Smooth muscle cell (in vitro differentiated cells): Measurements from ENCODE around the gene MORN5. TPM values are rescaled to one million over a fixed set of nuclear protein-coding genes. Genes with fewer than 3 reads are reported as not detected.

Source experiments
- DNase-seq: peaks from one replicate; lab custom pipeline; 2025; ENCODE audit not compliant: unreplicated experiment; lab: John Stamatoyannopoulos, UW
- H2AFZ ChIP-seq: fragments of 200-600 bp; sonication (generic); 2 replicates; pipeline ENCODE4 v1.6.0; 2016; ENCODE audit warnings: antibody characterized with exemption, low read depth, mild to moderate bottlenecking
- H3F3A ChIP-seq: fragments of 200-600 bp; sonication (generic); 2 replicates; pipeline ENCODE4 v1.6.0; 2017; ENCODE audit warnings: antibody characterized with exemption, low read depth
- H3K27ac ChIP-seq: fragments of 200-600 bp; sonication (generic); 2 replicates; pipeline ENCODE4 v1.5.1; 2016; ENCODE audit warnings: low read depth, mild to moderate bottlenecking
- H3K27me3 ChIP-seq: fragments of 200-600 bp; sonication (generic); 2 replicates; pipeline ENCODE4 v1.6.1; 2016; ENCODE audit warnings: low read depth, mild to moderate bottlenecking
- H3K36me3 ChIP-seq: fragments of 200-600 bp; sonication (generic); 2 replicates; pipeline ENCODE4 v1.5.1; 2016; ENCODE audit warnings: low read depth
- H3K4me1 ChIP-seq: fragments of 200-600 bp; sonication (generic); 2 replicates; pipeline ENCODE4 v1.5.1; 2016; ENCODE audit warnings: low read depth
- H3K4me2 ChIP-seq: fragments of 200-600 bp; sonication (generic); 2 replicates; pipeline ENCODE4 v1.6.0; 2016; ENCODE audit warnings: mild to moderate bottlenecking
- H3K4me3 ChIP-seq: fragments of 200-600 bp; sonication (generic); 2 replicates; pipeline ENCODE4 v1.5.1; 2016; ENCODE audit warnings: mild to moderate bottlenecking
- H3K79me2 ChIP-seq: fragments of 200-600 bp; sonication (generic); 2 replicates; pipeline ENCODE4 v1.6.0; 2016; ENCODE audit warnings: low read depth, mild to moderate bottlenecking
- H3K9ac ChIP-seq: fragments of 200-600 bp; sonication (generic); 2 replicates; pipeline ENCODE4 v1.6.0; 2016; ENCODE audit warnings: low read depth
- H3K9me3 ChIP-seq: fragments of 200-600 bp; sonication (generic); replicated peaks from 2 replicates; pipeline ENCODE4 v1.5.1; 2016; ENCODE audit warnings: low read depth
- H4K20me1 ChIP-seq: fragments of 200-600 bp; sonication (generic); 2 replicates; pipeline ENCODE4 v1.6.0; 2016; ENCODE audit warnings: low read depth
- WGBS: methylation state at CpG from one replicate; pipeline ENCODE4 v1.1.7; 2016; ENCODE audit warnings: low lambda C conversion rate; 5-methylcytosine and 5-hydroxymethylcytosine counted together
- polyA plus RNA-seq: library from polyadenylated mRNA; unstranded; fragments of >200 nt; fragmentation: Nextera tagmentation; extraction: Ambion mirVana; gene quantifications from 2 replicates; pipeline ENCODE4 v1.2.1, GENCODE V29; 2016
- total RNA-seq: library from RNA; depleted of rRNA; stranded (reverse); fragments of >200 nt; gene quantifications from 2 replicates; pipeline ENCODE4 v1.2.3, GENCODE V29; 2014
- TF ChIP-seq, protein P1 (sequence below): fragments of 200-600 bp; sonication (generic); IDR thresholded peaks from 2 replicates; pipeline ENCODE4 v1.5.1; 2017; ENCODE audit warnings: borderline replicate concordance, mild to moderate bottlenecking, antibody characterized with exemption; ENCODE audit not compliant: insufficient read depth, poor library complexity, severe bottlenecking

The MORN5 gene
- total and polyA plus RNA-seq, 2 experiments from 2014 or later, result not detected

DNA sequence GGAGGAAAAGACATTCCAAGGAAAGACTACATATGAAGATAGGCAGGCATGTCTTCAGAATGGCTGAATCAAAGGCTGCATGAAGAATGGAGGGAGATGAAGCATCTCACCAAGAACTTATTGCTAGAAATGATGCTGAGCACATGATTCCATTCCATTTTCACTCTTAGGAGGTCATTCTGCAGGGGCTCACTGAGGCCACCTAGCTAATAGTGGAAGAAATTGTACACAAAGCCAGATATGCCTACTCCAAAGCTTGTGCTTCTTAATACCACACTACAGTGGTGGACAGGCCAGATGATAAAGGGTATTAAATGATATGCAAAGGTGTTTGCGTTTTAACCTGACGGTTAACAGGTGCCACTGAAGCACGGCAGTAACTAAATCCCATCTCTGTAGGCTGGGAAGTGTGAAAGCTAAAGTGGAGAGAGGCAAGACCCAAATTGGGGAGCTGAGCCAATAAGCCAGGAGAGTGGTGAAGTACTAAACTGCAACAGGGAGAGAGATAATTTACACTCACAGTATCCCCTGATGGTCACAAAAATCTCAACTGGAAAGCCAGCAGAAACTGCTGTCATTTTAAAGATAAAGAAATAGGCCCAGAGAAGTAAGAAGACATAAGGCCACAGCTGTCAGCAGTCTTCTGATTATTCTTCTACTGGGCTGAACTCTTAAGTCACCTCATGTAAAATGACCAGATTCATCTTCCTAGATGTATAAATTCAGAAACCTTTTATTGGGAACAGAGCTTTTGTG is 14.7 kb upstream of the MORN5 start:
- H3K79me2 ChIP-seq, result no peaks in the 10 kb centered on the region
- WGBS, result 88% methylated on average over 3 of the region's 3 CpGs
- peaks cover 5% of the 10 kb centered on the region for H3K36me3 ChIP-seq

DNA sequence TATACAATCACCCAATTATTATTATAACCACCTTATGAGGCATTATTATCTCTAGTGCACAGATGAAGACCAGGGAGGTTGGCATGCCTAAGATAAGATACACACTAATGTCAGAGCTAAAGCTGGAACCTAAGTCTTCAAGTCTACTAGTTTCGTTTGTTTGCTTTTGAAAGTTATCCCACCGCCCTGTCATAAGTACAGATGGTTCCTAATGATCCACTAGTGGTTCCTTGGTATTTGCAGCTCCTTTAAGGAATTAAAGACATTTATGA is 14.2 kb upstream of the MORN5 start:
- H2AFZ ChIP-seq, result no peak overlapping the region
- H3F3A ChIP-seq, result no peaks in the 10 kb centered on the region
- no peak overlapping the region for H3K4me3 ChIP-seq
- no peak overlapping the region for H3K27ac ChIP-seq
- H3K4me1 ChIP-seq, result no peaks in the 10 kb centered on the region
- H3K9ac ChIP-seq, result no peak overlapping the region
- H3K36me3 ChIP-seq, result peaks cover 5% of the 10 kb centered on the region
- 92% methylated on average over 2 of the region's 2 CpGs for WGBS
- H3K4me2 ChIP-seq, result no peak overlapping the region
- no peak for DNase-seq
- TF ChIP-seq, protein P1, sequence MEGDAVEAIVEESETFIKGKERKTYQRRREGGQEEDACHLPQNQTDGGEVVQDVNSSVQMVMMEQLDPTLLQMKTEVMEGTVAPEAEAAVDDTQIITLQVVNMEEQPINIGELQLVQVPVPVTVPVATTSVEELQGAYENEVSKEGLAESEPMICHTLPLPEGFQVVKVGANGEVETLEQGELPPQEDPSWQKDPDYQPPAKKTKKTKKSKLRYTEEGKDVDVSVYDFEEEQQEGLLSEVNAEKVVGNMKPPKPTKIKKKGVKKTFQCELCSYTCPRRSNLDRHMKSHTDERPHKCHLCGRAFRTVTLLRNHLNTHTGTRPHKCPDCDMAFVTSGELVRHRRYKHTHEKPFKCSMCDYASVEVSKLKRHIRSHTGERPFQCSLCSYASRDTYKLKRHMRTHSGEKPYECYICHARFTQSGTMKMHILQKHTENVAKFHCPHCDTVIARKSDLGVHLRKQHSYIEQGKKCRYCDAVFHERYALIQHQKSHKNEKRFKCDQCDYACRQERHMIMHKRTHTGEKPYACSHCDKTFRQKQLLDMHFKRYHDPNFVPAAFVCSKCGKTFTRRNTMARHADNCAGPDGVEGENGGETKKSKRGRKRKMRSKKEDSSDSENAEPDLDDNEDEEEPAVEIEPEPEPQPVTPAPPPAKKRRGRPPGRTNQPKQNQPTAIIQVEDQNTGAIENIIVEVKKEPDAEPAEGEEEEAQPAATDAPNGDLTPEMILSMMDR, result no peak
- H3K79me2 ChIP-seq, result peaks cover 2% of the 10 kb centered on the region
- H4K20me1 ChIP-seq, result peaks cover 47% of the 10 kb centered on the region
- H3K27me3 ChIP-seq, result no peaks in the 10 kb centered on the region
- no peaks in the 10 kb centered on the region for H3K9me3 ChIP-seq

More for the DNA sequence above, 14.7 kb upstream of the MORN5 start:
- no peak for DNase-seq
- Histone ChIP-seq H4K20me1 (peaks cover 43% of the 10 kb centered on the region), H3K4me3 (no peak overlapping the region), H3K27me3 (no peaks in the 10 kb centered on the region), H3K27ac (no peak overlapping the region), H3K9ac (no peak overlapping the region), H3K9me3 (no peaks in the 10 kb centered on the region), H3K4me2 (no peak overlapping the region), H2AFZ (no peak overlapping the region), H3F3A (no peaks in the 10 kb centered on the region), H3K4me1 (no peaks in the 10 kb centered on the region)
- TF ChIP-seq, protein P1, result no peak

DNA sequence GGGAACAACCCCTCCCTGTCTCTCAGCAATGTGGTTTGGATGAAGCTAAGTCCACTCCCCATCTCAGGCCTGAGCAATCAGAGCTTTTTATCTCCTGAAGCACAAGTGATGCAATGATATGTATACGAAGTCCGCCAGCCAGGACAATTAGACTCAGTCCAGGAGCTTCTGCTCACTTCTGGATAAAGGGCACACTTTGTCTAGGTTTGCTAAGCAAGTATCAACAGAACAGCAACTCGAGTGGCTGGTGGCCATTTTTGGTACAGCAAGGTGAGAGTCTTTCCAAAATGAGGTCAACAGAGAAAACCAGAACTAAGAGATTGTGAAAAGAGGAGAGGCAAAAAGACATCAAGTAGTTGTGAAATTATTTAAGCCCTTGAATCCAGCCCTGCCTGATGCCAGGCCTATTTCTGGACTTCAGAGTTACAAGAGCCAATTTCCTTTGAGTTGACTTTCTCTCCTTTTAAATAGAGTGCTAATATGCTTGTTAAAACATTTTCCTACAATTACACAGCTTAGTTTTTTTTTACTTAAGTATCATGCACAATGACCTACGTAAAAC is 8.4 kb upstream of the MORN5 start:
- Histone ChIP-seq H3K9me3 (no peaks in the 10 kb centered on the region), H3K4me2 (no peak overlapping the region), H3K79me2 (peaks cover 49% of the 10 kb centered on the region), H3K4me1 (no peaks in the 10 kb centered on the region), H3K9ac (no peak overlapping the region), H3K27ac (no peak overlapping the region), H3K27me3 (no peaks in the 10 kb centered on the region), H3K4me3 (no peak overlapping the region), H4K20me1 (peaks cover 85% of the 10 kb centered on the region), H3F3A (no peaks in the 10 kb centered on the region), H2AFZ (no peak overlapping the region), H3K36me3 (peaks cover 1% of the 10 kb centered on the region)
- 93% methylated on average over 4 of the region's 4 CpGs for WGBS
- DNase-seq, result no peak
- TF ChIP-seq, protein P1, result no peak

DNA sequence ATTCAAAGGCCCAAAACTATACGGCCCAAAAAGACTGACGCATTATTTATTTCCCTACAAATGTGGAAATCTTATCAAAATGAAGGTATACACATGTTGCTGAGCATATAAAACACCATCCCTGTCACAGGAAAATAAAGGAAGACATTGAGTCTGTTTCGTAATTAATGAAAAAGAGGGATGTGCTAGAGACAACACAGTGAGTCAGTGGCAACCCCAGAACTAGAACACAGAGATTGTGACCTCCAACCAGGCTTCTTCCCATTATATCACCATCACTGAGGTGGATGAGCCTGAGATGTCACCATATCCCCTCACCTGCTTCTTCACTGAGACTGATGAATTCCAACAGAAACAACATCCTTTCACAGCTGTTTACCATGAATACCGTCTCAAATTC is 3.9 kb upstream of the MORN5 start:
- Histone ChIP-seq H3K4me1 (peaks cover 8% of the 10 kb centered on the region), H3K27ac (no peak overlapping the region), H3K9me3 (no peaks in the 10 kb centered on the region), H3K9ac (no peak overlapping the region), H3K4me2 (no peak overlapping the region), H3F3A (no peaks in the 10 kb centered on the region), H3K4me3 (no peak overlapping the region), H3K36me3 (no peaks in the 10 kb centered on the region), H2AFZ (no peak overlapping the region), H3K79me2 (peaks cover 78% of the 10 kb centered on the region), H3K27me3 (no peaks in the 10 kb centered on the region), H4K20me1 (peaks cover 69% of the 10 kb centered on the region)
- TF ChIP-seq, protein P1, result no peak
- 94% methylated on average over 4 of the region's 4 CpGs for WGBS
- DNase-seq, result no peak
